ENCODE results near the gene HYOU1.
"Not testable (repeated sequence)": the region's sequence is repeated elsewhere in the genome, so short reads cannot be mapped to it uniquely, and the experiment has no call there.

Gene HYOU1

DNA sequence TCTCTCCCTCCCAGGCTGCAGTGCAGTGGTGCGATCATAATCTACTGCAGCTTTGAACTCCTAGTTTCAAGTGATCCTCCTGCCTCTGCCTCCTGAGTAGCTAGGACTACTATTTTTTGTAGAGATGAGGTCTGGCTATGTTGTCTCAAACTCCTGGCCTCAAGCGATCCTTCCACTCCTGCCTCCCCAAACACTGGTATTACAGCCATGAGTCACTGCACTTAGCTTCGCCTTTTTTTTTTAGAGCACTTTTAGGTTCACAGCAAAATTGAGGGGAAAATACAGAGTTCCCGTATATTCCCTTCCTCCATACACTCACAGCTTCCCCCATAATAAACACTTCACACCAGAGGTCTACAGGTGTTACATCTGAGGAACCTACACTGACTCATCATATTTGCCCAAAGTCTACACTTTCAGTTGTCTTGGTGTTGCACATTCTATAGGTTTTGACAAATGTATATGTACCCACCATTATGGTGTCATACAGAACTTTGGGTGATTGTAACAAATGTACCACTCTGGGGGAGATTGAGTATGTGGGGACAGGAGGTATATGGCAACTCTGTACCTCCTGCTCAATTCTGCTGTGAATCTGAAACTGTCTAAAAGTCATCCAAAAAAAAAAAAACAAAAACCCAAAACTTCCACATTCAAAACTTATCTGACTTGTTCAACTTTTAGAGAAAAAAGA lies 15.0 kb downstream of the HYOU1 start:
- no peak for DNase-seq

DNA sequence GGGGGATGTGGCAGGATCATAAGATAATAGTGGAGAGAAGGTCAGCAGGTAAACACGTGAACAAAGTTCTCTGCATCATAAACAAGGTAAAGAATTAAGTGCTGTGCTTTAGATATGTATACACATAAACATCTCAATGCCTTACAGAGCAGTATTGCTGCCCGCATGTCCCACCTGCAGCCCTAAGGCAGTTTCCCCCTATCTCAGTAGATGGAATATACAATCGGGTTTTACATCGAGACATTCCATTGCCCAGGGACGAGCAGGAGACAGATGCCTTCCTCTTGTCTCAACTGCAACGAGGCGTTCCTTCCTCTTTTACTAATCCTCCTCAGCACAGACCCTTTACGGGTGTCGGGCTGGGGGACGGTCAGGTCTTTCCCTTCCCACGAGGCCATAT lies 17.5 kb downstream of the HYOU1 start:
- DNase-seq, result not testable (repeated sequence)

DNA sequence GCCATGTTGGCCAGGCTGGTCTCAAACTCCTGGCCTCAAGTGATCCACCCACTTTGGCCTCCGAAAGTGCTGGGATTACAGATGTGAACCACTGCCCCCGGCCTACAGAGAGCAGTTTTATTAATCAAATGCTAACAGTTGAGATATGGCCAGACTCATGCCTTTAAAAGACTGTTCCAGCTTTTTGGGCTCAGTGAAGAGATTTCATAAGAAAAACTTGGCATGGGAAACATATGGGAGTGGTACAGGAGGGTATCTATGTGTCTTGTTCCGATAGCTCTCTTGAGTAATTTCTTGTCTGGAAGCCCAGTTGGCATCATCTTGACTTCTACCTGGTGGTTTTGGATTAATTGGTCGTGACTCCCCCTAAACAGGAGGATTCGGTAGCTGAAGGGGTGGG lies 18.1 kb downstream of the HYOU1 start:
- DNase-seq, result no peak

DNA sequence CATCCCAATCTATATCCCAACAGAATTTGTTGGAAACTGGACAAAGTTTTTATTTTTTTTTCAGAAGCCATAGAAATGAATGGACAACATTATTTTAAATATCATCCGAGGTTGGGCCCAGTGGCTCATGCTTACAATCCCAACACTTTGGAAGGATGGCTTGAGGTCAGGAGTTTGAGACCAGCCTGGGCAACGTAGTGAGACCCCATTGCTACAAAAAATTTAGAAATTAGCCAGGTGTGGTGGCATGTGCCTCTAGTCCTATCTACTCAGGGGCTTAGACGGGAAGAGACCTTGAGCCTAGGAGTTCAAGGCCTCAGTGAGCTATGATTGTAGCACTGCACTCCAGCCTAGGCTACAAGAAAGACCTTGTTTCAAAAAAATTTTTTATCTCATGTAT lies 22.2 kb downstream of the HYOU1 start:
- DNase-seq, result no peak

DNA sequence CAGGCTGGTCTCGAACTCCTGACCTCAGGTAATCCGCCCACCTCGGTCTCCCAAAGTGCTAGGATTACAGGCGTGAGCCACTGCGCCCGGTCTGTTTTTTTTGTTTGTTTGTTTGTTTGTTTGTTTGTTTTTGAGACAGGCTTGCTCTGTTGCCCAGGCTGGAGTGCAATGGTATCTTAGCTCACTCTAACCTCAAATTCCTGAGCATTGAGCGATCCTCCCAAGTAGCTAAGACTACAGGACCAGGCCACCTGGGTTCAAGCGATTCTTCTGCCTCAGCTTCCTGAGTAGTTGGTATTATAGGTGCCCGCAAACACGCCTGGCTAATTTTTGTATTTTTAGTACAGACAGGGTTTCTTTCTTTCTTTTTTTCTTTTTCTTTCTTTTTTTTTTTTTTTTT lies 23.6 kb downstream of the HYOU1 start:
- not testable (repeated sequence) for DNase-seq

DNA sequence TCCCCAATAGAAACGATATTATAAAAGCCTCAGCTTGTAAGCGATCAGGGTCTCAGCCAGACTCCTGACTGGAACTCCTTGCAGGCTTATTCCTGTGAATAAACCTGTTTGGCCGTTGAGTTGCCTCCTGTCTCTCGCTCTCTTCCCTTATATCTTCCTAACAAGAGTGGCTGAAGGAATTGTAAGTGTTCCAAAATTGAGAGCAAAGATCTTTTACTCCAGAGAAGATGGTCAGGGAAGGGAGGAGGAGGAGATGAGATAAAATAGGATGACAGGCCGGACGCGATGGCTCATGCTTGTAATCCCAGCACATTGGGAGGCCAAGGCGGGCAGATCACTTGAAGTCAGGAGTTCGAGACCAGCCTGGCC lies 25.1 kb downstream of the HYOU1 start:
- no peak for DNase-seq

DNA sequence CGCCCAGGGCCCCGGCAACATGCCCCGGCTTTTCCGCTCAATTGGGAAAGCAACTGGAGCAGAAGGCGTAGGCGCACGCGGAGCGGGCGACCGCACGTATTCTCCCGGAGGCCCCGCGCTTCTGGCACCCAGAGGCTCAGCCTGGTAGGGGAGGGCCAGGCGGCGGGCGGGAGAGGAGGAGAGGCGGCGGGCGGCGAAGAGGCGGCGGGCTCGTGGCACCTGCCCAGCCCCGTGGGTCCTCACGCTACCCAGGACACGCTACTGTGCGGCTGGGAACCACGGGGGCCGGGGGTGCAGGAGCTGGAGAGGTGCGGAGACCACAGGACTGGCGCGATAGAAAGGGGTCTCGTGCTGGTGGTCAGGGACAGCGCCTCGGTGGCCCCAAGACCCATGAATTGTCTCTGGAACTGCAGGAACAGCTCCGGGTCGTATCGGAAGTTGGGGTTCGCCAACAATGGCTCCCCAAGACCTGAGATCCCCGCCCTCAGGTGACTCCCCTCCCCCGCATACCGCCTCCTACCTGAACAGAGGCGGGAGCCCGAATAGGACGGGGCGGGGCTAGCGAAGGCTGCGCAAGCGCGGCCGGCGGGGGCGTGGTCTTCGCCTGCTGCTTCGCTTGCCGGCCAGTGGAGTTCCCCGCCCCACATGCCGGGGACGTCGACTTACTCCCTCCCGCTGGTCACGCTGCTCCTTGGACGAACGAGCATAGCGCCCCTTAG lies 26.5 kb downstream of the HYOU1 start, which contains the start of gene SLC37A4:
Gene SLC37A4, minus strand, starts transcription at position 549 of the 719 bp plus-strand sequence.
- DNase-seq, result peak; percentile 98

DNA sequence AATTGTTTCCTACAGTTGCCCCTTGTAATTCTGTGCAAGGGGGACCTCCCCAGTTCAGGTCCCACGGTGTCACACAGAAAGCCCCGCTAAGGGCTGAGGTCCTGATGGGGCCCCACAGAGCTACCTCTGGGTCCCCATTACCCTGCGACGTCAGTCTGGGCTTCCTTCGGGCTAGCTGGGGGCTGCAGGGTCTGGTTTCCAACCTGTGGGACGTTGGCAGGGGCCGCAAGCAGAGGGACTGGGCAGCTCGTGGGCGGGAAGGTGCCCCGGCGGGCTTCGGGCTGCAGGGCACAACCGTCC lies 27.0 kb downstream of the HYOU1 start:
- no peak for DNase-seq

DNA sequence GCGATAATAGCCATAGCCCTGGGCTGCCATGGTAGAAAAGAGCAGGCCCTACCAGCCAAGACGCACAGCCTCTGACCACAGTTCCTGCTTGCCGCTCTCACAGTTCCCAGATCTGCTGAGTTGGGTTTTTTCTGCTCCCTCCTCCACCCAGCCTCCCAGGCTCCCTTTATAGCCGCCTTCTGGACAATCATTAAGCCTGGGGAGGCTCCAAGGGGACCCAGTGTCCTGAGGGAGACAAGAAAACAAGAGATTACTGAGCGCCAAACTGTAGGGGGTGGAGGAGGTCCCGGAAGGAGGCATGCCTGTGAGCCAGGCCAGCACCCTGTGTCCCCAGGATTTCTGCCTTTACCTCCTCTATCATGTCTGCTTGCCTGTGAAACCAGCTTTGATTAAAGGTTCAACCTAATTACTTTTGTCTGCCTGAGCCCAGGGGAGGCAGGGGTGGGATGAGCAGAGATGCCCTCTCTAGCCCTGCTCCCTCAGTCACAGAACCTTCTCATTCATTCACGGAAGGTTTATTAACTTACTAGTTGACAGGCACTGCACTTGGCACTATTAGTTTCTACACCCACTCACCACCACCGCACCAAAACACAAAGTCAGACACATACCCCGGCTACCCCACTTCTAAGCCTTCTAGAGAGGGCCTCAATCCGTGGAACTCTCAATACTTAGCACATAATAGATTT lies 27.5 kb downstream of the HYOU1 start:
- DNase-seq, result peak; percentile 17

DNA sequence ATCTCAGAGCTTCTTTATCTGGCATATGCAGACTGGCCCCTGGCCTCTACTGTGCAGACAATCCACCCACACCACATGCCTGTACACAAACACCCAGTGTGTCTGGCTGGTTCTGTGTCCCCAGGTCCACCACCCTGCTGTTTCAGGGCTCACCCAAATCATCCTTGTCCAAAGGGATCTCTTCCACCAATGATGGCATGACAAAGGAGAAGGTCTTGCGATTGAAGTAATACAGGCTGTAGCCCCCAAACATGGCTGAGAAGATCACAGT lies 28.0 kb downstream of the HYOU1 start:
- DNase-seq, result no peak

DNA sequence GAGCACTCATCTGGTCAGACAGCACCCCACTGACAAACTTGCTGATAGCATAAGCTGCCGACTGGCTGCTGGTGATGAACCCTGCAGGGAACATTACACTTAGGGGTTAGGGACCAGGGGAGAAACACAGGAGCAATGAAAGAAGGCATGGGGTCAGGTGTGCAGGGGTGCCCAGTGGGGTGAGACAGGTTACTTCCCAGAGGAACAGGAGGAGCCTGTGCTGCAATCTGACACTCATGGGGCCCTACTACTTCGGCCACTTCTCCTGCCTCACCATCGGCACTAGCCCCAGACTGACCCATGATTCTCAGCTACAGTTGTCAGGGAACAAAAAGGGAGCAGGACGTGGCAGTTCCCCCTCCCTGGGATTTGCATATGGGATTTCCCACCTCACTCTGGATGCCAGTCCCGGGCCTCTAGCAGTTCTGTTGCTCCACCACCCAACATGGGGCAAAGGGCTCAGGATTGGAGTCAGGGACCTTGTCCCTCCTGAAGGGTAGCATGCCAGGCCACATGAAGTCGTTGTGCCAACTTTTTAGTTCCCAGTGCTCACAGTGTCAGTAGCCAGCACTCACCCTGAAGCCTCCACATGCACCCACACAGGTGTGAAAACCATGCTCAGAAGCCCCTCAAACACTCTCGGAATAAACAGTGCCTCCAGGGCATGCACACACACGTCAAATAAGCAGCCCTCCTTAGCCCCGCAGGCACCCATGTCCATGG lies 28.5 kb downstream of the HYOU1 start:
- no peak for DNase-seq

DNA sequence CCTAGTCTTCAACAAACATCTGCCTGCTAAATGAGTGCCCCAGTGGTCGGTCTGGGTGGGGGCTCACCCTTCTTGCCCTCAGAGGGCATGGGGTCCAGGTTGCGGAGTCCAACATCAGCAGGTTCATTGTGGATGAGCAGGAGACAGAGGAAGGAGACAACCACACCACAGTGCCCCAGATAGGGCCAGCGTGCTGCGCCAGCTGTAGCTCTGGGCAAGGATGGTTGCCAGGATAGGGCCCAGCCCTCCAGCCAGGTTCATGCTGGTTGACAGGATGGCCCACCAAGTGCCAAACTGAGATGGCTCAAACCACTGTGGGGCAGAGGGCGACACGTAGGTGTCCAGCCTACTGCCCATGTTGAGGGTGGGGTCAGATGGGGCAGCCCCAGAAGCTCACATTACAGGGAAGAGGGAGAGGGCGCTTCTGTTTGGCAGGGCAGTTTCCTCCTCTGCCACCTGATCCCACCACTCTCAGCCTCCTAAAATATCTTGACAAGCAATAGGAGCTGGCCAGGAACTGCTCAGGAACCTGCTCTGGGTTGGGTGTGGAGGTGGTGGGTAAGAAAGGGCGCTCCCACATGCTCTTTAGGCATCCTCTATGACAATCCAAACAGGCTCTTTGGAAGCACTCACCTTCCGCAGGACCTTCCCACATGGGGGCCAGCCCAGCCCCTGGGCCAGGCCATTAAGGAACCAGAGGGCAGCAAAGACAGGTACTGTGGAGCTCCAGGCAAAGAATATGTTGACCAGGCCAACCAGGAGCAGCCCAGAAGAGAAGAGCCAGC lies 29.3 kb downstream of the HYOU1 start:
- DNase-seq, result no peak

DNA sequence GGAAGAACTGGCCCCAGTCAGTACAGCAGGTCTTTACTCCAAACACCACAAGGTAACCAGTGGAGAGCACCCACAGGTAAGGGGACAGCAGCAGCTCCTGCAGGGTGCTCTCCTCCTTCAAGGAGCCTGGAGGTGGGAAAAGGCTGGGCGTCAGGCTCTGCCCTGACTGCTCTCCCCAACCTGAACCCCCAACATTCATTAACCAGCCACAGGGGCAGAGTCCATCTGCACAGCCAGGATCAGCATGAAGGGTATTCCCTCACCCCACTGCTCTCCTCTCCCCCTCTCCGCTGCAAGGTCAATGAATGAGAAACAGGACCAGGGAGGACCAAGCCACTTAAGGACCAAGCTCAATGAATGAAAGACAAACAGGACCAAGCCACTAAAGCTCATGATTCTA lies 30.0 kb downstream of the HYOU1 start:
- DNase-seq, result no peak

DNA sequence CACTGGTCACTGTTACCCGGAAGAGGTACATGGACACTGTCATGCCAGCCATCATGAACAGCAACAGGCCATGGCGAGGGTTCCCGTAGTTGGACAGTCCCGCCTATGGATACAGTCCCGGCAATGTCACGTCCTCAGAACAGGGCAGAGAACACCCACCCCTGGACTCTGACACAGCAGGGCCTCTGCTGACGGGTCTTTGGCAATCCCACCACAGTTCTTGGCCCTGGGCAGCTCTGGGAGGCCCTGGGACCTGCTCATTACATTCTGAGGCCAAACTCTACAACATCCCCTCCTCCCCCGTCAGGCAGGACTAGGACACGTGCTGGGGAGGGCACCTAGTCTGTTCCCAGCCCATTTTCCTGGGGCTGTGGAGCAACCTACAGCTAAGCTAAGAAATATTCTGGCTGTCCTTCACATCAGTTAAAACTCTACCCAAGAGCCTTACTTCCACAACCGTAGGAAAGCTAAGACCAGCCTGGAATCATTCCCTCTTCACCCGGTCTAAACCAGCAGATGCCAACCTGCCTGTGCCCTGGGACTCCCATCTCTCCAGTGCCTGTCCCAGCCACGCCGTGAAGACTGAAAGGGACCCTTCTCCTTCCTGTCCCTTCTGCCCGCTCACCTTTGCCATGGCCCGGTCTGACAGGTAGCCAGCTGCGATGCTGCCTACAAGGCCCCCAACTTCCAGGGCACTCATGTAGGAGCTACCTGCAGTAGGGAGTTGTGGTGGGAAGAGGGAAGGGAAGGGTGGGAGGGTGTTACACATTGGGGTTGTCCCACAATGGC lies 30.8 kb downstream of the HYOU1 start:
- no peak for DNase-seq

DNA sequence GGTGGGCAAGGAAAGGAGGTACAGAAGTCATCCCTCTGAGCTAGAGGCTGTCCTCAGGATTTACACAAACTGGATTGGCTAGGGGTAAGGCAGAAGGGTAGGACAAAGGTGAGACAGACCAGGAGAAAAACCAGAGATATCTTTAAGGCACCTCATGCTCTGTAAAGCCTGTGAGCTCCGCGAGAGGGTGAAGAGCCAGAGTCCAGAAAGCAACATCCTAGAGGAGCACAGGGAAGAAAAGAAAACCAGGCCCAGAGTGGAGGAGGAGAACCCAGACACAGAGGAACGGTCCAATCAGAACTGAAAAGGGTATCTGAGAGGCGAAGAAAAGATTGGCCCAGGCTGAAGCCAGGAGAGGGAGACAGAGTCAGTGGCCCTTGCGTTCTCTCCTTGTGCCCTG lies 31.5 kb downstream of the HYOU1 start:
- DNase-seq, result no peak

DNA sequence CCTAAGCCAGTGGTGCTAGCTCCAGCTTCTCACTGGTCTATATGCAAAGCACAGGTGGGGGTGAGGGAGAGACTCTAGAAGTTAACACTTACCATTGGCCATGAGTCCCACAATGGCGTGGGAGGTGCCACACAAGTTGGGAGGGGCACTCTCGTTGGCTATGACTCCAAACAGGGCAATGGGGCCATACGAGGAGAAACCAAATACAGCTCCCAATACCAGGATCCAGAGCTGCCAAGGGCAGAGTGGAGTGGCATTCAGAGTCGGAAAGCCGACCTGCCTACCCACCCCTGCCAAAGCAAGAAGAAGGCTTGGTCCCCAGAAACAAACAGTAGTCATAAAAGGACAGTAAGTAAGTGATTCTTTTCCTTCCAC lies 31.9 kb downstream of the HYOU1 start:
- DNase-seq, result no peak

DNA sequence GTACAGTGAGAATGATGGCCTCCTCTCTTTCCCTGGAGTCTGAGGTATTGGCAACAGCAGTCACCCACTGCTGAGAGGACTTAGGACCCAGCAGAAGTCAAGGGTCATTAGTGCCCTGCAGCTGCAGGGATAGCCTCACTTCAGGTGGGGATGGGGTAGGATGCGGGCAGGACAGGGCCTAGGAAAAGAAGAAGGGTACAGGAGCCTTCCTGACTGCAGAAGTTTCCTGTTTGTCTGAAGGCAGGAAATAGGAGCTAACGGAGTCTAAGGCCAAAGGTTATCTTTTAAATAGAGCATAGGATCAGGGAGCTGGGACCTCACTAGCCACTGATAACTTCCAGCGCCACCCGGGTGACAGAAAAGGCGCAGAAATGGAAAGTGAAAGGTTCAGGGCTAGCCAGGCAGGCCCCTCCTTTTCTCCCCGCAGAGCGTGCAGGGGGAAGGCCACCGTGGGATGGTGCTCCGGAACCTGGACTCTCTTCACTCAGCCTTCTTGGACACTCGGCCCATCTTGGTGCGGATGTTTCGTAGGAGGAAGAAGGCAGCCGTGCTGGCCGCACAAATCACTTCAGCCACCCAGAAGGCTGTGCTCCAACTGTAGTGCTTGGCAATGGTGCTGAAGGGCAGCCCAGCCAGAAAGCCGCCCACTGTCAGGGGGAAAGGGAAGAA lies 32.4 kb downstream of the HYOU1 start:
- DNase-seq, result no peak

DNA sequence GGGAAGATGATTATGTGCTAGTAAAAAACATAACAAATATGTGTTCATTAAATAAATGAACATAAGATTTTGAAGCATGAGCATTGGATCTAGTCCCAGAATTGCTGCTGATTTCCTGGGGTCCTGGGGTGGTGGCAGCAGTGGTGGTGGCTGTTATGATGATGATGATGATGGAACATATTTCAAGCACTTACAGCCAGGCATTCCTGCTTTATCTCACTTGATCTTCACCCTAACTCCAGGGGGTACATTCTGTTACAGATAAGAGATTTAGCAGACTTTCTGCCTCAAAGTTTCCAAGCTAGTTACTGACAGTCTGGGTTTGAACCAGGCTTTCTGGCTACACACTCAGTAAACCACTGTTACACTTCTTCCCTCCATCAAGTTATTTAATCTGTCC lies 33.3 kb downstream of the HYOU1 start:
- DNase-seq, result no peak

DNA sequence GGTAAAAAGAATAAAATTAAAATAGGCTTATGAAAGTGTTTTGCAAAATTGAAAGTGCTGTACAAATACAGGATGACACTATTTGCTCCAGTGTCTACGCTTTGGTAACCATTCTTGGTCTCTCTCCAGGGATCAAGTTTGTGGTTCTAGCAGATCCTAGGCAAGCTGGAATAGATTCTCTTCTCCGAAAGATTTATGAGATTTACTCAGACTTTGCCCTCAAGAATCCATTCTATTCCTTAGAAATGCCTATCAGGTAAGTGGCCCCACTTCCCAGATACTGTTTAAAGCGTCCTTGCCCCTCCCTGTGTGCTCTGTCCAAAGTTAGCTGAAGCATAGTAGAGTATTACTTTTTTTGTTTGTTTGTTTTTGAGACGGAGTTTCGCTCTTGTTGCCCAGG lies 35.4 kb downstream of the HYOU1 start:
- DNase-seq, result no peak

DNA sequence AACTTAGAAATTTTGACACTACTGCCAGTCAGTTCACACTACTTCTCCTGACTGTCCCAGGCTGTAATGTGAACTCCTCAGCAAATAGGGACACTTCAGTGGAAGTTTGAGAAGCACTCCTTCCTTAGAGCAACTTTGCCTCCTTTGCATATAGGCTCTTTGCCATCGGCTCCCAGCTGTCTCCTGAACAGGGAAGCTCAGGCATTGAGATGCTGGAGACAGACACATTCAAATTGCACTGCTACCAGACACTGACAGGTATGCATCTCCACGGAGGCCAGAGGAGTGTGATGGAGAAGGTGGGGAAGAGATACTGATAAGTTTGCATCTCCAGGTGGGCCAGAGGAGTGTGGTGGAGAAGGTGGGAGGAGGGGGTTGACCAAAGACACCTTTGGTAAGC lies 37.0 kb downstream of the HYOU1 start:
- DNase-seq, result no peak

DNA sequence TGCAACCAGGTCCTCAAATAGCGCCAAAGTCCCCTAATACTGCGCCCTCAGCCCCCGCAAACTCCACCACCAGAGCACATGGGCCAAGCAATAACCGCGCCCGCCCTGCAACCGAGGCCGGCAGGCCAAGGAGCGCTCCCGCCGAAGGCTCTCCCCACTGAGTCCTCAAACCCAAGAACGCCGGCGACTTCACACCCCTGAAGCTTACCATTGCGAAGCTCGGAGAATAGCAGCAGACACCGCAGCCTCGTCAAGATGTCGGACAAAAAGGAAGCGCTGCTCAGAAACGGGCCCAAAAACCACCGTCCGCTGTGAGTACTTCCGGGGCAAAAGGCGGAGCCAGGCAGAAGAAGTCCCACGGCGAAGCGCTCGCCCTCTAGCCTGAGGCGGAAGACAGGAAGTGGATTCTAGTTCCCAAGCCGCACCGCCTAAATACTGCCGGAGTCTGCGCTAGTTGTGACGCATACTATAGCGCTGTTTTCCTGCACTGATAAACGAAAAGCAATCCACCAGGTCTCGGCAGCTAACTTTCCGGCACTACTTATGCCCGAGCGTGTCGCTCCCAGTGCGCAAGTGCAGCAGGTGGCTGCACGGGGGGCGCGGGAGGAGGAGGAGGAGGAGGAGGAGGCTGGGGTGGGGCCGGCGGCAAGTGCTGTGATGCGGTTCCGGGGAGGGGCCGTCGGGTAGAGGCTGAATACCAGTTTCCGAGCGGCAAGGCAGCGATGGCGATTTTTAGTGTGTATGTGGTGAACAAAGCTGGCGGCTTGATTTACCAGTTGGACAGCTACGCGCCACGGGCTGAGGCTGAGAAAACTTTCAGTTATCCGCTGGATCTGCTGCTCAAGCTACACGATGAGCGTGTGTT lies 38.7 kb downstream of the HYOU1 start, which contains the start of the genes RPS25 and TRAPPC4:
Gene RPS25, minus strand, starts transcription at position 270 of the 865 bp plus-strand sequence. Its CDS starts 59 bp downstream, at position 211.
Gene TRAPPC4, plus strand, starts transcription at position 693 of the 865 bp plus-strand sequence. Its CDS starts 30 bp downstream, at position 723.
- peak; percentile 96 for DNase-seq
